DMS 273 (cell line): ENCODE data around the gene GSTM1.
A peak's percentile ranks its signal among the peaks of the same experiment; 100 is the strongest.
"Not testable (repeated sequence)": the region's sequence is repeated elsewhere in the genome, so short reads cannot be mapped to it uniquely, and the experiment has no call there.

Experiments
- DNase-seq: peaks from one replicate; lab custom pipeline; 2025; ENCODE audit not compliant: unreplicated experiment; lab: John Stamatoyannopoulos, UW

Gene GSTM1

DNA sequence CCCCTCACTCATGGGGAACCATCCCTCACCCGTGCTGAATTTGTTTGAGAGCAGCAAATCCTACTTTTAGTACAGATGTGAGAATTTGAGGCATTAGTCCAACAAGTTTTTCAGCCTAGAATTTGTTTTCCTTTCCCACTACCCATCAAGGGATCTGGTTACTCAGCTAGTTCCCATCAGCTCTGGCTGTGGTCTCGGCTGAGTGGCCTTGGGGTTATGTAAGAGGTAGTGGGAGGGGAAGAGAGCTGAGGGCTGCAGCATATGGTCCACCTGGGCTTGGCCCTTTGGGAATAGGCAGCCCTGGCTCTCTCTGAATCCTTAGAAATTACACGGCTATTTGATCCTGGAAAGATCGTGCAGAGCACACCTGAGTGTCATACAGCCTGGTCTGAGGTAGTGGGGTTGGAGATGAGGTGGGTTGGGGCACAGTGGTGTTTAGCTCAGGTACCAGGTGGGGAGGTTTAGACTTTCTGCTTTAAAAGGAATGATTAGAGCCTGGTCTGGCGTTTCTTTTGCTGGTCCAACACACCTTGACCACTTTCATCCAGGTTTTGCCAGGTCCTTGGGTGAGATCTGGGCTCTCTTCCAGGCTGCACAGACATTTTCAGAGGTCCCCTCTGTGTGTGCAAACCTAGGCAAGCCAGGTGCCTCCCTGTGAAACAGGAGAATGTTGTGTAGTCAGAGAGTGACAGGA lies 27.5 kb upstream of the GSTM1 start:
- DNase-seq = peak; percentile 84

DNA sequence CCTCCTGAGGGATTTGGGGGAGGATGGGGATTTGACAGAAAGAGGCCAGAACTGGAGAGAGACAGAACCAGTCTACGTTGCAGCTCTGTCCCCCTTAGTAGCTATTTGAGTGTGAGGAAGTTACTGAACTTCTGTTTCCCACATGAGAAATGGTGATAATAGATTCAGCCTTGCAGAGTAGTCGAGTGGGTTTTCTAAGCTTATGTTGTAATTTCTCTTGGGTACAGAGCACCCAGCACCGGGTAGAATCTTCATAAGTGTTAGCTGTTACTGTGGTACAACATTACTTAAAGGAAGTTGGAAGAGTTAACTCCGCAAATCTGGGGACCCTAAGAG lies 27.0 kb upstream of the GSTM1 start:
- not testable (repeated sequence) for DNase-seq

DNA sequence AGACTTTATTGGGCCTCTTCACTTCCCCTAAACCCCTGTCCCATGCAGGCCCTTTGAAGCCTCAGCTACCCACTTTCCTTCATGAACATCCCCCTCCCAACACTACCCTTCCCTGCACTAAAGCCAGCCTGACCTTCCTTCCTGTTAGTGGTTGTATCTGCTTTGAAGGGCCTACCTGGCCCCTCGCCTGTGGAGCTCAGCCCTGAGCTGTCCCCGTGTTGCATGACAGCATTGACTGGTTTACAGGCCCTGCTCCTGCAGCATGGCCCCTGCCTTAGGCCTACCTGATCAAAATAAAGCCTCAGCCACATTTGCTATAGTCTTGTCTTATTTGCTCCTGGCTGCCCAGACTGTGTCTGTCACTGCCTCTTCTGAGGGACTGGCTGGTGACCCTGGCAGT lies 26.2 kb upstream of the GSTM1 start:
- DNase-seq = no peak

DNA sequence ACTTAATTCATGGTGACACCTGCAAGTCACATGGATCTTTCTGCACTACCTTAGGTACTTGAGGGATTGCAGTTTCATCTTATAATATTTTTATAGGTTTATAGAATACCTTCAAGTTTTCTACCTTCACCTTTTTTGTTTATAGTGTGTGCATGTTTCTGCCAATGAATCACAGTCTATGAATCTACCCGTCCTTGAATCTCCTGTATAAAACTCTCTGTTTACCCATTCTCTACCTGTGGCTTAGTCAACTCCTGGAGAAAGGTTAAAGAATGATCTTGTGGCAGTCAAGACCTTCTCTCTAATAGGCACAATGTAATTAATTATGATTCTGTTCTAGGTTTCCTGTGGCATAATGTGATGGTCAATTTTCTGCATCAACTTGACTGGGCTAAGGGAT lies 22.9 kb upstream of the GSTM1 start:
- DNase-seq = no peak

DNA sequence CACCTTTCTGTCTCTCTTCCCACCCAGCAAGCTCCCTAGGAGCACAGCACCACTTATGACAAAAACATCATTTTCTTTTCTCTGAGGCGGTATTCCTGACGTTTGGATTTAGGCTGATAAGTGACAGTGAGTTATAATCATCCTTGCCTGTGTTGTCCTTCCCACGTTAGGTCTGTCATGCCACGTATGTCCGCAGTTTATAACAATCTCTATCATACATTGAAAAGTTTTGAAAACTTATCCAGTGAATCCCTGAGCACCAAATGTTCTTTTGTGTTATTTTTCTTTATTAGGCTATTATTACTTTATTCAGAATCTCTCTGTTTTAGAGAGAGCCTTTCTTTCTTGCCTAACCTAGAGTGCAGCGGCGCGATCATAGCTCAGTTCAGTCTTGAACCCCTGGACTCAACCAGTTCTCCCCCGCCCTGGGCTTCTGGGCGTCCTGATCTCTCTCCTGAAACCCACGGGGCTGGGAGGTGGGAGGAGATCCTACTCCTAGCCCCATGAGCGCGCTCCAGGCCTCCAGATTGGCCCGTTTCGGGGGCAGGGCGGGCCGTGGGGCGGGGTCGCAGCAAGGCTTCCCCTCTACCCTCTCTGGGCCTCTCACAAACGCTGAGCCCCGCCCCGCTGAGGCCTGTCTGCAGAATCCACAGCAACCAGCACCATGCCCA lies 20.0 kb upstream of the GSTM1 start, which contains the start of gene GSTM2:
TSS of gene GSTM2 (plus strand) at position 606 of the 671 bp plus-strand sequence. CDS start at position 665, 59 bp downstream.
- peak; percentile 96 for DNase-seq

DNA sequence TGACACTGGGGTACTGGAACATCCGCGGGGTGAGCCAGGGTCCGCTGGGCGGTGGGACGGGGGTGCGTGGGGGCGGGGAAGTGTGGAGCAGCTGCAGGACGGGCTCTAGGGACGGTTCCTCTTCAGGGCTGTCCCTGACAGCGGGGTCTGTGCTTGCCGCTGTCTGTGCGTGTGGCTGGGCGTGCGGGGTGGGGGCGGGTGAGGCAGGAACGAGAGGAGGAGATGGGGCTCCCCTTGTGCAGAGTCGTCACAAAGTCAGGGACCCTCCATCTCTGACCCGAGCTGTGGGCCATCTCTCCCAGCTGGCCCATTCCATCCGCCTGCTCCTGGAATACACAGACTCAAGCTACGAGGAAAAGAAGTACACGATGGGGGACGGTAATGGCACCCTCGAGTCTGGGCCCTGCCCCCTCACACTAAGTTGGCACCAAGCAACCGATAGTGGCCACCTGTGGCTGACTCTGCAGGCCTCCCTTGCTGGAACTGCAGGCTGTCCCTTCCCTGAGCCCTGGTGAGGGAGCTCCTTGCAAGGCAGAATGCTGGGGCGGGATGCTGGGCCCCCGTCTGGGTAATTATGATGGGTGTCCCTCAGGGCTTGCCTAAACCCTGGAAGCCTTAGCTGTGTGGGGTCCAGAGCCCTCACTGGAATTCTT lies 19.4 kb upstream of the GSTM1 start:
- DNase-seq = peak; percentile 35

DNA sequence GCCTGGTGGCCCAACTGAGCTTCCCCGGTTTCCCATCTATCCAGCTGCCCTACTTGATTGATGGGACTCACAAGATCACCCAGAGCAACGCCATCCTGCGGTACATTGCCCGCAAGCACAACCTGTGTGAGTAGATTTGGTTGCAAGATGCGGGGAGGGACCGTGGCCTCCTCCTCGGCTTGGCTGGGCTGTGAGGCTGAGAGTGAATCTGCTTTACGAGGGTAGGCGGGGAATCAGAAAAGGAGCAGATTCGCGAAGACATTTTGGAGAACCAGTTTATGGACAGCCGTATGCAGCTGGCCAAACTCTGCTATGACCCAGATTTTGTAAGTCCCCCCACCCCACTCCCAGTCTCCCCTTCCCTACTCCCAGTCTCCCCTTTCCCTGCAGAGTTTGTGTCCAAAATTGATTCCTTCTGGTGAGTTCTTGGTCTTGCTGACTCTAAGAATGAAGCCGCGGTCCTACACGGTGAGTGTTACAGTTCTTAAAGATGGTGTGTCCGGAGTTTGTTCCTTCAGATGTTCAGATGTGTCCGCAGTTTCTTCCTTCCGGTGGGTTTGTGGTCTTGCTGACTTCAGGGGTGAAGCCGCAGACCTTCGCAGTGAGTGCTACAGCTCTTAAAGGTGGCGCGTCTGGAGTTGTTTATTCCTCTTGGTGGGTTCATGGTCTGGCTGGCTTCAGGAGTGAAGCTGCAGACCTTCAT lies 18.2 kb upstream of the GSTM1 start:
- DNase-seq = no peak

DNA sequence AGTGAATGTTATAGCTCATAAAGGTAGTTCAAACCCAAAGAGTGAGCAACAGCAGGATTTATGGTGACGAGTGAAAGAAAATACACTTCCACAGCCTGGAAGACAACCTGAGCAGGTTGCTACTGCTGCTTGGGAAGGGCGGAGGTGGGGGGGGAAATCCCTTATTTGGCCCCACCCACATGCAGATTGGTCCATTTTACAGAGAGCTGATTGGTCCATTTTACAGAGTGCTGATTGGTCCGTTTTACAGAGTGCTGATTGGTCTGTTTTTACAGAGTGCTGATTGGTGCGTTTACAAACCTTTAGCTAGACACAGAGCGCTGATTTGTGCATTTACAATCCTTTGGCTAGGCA lies 17.7 kb upstream of the GSTM1 start:
- DNase-seq = not testable (repeated sequence)

DNA sequence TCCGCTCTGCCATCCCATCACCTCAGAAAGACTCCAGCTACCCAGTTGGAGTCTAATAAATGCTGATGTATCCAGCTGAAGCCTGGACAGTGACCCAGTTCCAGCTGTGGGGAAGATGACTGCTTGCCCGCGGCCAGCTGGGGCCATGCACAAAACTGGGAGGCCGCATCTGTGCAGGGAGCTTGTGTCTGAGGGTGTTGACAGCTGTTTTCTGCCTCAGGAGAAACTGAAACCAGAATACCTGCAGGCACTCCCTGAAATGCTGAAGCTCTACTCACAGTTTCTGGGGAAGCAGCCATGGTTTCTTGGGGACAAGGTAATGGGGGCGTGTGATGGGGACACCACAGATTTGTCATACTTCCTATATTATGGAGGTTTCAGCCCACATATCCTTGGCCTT lies 16.6 kb upstream of the GSTM1 start:
- DNase-seq = no peak

DNA sequence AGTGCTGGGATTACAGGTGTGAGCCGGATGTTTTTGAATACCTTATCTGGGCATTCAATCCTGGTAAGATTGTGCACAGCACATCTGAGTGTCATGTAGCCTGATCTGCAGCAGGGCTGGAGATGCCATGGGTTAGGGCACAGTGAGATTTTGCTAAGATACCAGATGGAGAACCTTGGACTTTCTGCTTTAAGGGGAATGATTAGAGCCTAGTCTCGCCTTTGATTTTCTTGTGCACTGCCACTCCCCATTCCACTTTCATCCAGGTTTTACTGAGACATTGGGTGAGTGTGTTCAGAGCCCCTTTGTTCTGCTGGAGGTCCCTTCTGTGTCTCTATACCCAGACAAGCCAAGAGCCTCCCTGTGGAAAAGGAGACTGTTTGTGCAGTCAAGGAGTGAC lies 13.8 kb upstream of the GSTM1 start:
- not testable (repeated sequence) for DNase-seq

DNA sequence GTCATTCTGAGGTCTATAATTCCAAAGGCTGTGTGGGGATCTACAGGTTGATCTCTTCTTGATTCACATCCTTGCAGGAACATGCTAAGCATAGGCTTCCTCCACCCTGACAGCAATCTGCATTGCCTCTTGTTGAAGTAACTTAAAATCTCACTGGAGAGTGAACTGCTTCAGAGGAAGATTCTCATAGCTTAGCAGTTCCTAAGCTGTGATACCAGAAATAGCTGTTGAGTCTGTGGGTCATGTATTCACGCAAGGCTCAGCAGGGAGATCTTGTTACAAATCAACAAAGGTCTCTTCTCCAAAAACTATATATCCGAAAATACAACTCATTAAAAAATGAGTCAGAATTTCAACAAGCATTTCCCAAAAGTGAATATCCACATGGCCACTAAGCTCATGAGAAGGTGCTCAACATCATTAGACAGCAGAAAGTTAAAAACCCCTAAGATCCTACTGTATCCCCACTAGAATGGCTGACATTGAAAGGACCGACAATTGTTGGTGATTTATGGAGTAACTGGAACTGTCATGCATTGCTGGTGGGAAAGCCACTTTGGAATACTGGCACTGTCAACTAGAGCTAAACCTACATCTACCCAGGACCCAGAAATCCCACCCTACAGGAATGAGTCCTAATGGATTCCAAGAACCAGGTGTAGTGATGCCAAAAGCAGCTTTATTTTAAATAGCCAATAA lies 10.8 kb upstream of the GSTM1 start:
- DNase-seq = not testable (repeated sequence)

DNA sequence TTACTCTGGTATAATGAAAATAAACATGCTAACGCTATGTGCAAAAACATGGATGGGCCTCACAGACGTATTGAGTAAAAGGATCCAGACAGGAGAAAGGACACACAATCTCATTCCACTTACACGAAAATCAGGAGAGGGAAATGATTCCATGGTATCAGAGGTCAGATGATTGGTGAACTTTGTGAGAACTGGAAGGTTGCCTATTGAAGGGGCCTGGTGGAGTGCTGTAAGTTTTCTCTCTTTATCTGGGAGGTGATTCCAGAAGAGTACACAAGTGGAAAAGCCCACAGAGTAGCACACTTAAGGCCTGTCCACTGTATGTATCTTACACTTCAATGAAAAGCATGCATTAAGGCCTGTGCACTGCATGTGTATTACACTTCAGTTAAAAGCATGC lies 10.2 kb upstream of the GSTM1 start:
- DNase-seq = no peak

DNA sequence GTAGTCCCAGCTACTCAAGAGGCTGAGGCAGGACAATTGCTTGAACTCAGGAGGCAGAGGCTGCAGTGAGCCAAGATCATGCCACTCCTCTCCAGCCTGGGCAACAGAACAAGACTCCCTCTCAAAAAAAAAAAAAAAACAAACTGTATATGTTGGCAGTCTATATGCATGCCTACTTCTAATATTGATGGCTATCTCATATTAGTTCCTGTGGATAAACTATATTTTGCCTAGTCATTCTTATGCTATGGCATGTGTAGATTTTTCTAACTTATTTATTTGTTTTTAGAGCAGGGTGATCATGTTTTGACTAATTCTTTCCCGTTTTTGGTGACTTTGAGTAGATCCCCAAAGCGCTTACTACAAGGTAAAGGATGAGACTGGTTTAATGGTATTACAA lies 9.0 kb upstream of the GSTM1 start:
- not testable (repeated sequence) for DNase-seq

DNA sequence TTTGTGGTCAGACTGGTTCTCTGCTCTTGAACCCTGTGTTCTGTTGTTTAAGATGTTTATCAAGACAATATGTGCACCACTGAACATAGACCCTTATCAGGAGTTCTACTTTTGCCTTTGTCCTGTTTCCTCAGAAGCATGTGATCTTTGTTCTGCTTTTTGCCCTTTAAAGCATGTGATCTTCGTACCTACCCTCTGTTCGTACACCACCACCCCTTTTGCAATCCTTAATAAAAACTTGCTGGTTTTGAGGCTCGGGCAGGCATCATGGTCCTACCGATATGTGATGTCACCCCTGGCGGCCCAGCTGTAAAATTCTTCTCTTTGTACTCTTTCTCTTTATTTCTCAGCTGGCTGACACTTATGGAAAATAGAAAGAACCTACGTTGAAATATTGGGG lies 2.8 kb upstream of the GSTM1 start:
- DNase-seq = not testable (repeated sequence)

DNA sequence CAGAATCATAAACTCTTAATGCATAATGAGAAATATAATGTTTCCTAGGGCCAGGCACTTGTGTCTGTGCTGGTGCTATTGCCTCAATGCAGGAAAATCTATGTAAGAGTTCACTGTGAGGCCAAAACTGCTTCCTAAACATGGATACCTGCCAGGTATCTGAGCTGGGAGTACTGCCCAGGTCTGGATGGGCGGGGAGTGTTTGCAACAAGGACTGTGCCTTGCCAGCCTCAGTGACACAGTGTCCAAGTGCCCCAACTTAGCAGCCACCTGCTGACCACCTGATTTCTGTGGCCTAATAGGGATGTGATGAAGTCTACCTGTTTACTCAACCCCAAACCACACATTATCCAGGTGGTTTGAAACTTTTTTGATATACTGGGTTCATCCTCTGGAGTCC lies 2.2 kb upstream of the GSTM1 start:
- not testable (repeated sequence) for DNase-seq

DNA sequence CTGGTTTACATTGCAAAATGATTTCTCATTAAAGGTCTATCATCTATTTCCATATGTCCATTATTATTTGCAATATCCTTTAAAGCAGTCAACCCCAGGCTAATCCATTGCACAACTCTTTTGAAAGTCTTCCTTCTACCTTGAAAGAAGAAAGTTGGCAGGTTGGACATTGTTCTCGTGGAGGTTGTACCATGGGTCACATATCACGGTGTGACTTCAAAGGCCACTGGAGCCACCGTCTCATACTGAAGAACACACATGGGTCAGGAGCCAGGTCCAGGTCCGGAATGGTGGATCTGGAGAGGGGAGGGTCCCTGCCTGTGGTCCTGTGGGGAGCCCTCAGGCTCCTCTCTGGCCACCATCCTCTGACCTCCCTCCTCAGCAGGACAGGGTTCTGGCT lies 1.7 kb upstream of the GSTM1 start:
- not testable (repeated sequence) for DNase-seq

DNA sequence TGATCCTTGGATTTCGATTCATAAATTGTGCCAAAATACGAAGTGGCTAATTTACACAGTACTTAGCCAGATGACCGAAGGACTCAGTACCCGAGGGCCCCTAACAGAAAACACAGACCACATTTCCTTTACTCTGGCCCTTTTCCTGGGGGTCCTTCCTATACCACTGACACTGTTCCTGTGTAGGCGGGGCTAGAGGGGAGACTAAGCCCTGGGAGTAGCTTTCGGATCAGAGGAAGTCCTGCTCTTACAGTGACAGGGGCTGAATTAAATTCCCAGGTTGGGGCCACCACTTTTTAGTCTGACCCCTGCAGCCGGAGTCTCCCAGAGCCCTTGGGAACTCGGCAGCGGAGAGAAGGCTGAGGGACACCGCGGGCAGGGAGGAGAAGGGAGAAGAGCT lies 508 bp upstream of the GSTM1 start:
- not testable (repeated sequence) for DNase-seq

DNA sequence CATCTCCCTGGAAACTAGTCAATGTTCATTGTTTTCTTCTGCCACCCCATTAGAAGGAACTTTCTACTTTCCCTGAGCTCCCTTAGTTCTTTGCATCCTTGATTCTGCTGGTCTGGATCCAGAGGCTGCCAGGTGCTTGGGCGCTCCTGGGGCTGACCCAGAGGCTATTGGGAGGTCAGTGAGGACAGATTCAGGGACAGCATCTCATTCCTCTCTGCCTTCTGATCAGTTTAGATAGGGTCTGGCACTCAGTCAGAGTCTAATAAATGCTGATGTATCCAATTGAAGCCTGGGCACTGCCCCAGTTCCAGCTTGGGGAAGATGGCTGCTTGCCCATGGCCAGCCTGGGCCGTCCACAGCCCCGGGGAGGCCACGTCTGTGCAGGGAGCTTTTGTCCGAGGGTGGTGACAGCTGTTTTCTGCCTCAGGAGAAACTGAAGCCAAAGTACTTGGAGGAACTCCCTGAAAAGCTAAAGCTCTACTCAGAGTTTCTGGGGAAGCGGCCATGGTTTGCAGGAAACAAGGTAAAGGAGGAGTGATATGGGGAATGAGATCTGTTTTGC lies 2.3 kb downstream of the GSTM1 start:
- DNase-seq = no peak

DNA sequence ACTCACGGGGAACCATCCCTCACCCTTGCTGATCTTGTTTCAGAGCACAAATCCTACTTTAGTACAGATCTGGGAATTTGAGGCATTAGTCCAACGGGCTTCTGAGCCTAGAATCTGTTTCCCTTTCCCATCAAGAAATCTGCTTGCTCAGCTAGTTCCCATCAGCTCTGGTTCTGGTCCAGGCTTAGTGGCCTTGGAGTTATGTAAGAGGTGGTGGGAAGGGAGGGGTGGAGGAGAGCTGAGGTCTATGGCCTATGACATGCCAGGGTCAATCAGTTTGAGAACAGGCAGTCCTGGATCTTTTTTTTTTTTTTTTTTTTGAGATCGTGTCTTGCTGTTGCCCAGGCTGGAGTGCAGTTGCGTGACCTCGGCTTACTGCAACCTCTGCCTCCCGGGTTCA lies 4.1 kb downstream of the GSTM1 start:
- no peak for DNase-seq

DNA sequence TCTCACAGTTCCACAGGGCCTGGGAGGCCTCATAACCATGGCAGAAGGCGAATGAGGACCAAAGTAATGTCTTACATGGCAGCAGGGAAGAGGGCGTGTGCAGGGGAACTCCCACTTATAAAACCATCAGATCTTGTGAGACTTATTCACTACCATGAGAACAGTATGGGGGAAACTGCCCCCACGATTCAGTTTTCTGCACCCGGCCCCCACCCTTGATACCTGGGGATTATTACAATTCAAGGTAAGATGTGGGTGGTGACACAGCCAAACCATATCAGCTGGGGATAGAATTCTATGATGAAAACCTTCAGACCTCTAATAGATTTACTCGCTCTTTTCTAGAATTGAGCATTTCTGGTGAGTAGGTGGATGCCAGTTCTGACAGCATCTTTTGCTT lies 6.8 kb downstream of the GSTM1 start:
- DNase-seq = not testable (repeated sequence)

DNA sequence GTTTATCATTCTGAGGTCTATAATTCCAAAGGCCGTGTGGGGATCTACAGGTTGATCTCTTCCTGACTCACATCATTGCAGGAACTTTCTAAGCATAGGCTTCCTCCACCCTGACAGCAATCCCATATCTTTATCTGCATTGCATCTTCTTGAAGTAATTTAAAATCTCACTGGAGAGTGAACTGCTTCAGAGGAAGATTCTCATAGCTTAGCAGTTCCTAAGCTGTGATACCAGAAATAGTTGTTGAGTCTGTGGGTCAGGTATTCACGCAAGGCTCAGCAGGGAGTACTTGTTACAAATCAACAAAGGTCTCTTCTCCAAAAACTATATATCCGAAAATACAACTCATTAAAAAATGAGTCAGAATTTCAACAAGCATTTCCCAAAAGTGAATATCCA lies 7.5 kb downstream of the GSTM1 start:
- DNase-seq = not testable (repeated sequence)
